Measurements from ENCODE around the gene SPRY4. TPM values are rescaled to one million over a fixed set of nuclear protein-coding genes. Genes with fewer than 3 reads are reported as not detected.
"Not testable (repeated sequence)": the region's sequence is repeated elsewhere in the genome, so short reads cannot be mapped to it uniquely, and the experiment has no call there.

Gene SPRY4
- total RNA-seq, 6 donors from 2014 or later = 30.4 to 81.2 (median 43.3) TPM

DNA sequence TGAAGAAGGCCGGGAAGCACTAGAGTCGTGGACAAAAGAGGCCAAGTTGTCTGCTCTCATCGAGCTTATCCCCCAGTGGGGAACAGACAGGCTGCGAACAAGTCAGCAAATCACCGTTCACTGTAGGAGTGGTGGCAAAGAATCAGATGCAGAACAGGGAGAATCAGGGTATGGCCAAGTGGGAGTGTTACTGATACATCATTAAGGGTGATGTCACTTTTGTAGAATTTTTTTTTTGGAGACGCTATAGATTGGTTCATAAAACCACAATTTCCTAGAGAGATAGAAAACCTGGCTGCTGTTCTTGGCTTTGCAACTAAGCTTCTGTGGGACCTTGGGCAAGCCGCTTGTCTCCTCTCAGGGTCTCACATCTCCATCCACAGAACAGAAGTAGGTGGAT, 21.3 kb downstream of the SPRY4 start:
- no peak for DNase-seq
- no peaks in the 10 kb centered on the region for H3K4me1 ChIP-seq
- no peak for ATAC-seq (ENCODE audit: low FRiP score in 2 of 2)
- H3K27me3 ChIP-seq = no peaks in the 10 kb centered on the region
- TF ChIP-seq POLR2AphosphoS5 (IDR thresholded peaks at IDR 0.05) (no peak), POLR2A (IDR thresholded peaks at IDR 0.05) (no peak), EP300 (IDR thresholded peaks at IDR 0.05) (no peak)
- TF ChIP-seq, protein P1, sequence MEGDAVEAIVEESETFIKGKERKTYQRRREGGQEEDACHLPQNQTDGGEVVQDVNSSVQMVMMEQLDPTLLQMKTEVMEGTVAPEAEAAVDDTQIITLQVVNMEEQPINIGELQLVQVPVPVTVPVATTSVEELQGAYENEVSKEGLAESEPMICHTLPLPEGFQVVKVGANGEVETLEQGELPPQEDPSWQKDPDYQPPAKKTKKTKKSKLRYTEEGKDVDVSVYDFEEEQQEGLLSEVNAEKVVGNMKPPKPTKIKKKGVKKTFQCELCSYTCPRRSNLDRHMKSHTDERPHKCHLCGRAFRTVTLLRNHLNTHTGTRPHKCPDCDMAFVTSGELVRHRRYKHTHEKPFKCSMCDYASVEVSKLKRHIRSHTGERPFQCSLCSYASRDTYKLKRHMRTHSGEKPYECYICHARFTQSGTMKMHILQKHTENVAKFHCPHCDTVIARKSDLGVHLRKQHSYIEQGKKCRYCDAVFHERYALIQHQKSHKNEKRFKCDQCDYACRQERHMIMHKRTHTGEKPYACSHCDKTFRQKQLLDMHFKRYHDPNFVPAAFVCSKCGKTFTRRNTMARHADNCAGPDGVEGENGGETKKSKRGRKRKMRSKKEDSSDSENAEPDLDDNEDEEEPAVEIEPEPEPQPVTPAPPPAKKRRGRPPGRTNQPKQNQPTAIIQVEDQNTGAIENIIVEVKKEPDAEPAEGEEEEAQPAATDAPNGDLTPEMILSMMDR (IDR thresholded peaks at IDR 0.05) = no peak
- peaks cover 0 to 13% (median 0%) of the 10 kb centered on the region in 4 donors for H3K36me3 ChIP-seq
- WGBS, 2 donors = 77 to 82% methylated on average over 7 of the region's 7 CpGs
- H3K27ac ChIP-seq = no peak overlapping the region
- H3K4me3 ChIP-seq = no peak overlapping the region
- H3K9me3 ChIP-seq = no peaks in the 10 kb centered on the region

DNA sequence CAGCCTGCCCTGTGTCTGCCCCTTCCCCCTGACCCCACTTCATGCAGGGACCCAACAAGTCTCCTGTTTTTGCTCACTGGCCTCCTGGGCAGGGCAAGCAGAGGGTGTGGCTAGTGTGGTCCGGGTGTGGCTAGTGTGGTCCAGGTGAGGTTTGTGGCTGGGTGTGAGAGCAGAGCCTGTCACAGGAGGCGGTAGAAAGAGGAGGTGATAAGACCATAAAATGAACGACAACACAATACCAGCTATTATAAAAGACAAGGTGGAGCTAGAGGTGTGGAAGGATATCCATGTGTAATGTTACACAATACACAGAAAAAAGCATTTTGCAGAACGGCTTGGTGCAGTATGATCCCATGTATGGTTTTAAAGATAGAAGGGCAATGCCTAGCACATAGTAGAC, 23.3 kb downstream of the SPRY4 start:
- ATAC-seq (ENCODE audit: low FRiP score in 2 of 2) (no peak), DNase-seq (no peak)
- peaks cover 0 to 14% (median 9%) of the 10 kb centered on the region in 4 donors for H3K4me1 ChIP-seq
- no peak overlapping the region for H3K27ac ChIP-seq
- H3K9me3 ChIP-seq = no peaks in the 10 kb centered on the region
- no peak overlapping the region for H3K4me3 ChIP-seq
- TF ChIP-seq, protein P1 (IDR thresholded peaks at IDR 0.05) = no peak
- no peak for TF ChIP-seq EP300 (IDR thresholded peaks at IDR 0.05)
- TF ChIP-seq POLR2A (IDR thresholded peaks at IDR 0.05) = no peak
- TF ChIP-seq POLR2AphosphoS5 (IDR thresholded peaks at IDR 0.05) = no peak
- H3K36me3 ChIP-seq = no peaks in the 10 kb centered on the region
- 64 to 70% methylated on average over 4 of the region's 4 CpGs for WGBS, 2 donors
- H3K27me3 ChIP-seq = no peaks in the 10 kb centered on the region

DNA sequence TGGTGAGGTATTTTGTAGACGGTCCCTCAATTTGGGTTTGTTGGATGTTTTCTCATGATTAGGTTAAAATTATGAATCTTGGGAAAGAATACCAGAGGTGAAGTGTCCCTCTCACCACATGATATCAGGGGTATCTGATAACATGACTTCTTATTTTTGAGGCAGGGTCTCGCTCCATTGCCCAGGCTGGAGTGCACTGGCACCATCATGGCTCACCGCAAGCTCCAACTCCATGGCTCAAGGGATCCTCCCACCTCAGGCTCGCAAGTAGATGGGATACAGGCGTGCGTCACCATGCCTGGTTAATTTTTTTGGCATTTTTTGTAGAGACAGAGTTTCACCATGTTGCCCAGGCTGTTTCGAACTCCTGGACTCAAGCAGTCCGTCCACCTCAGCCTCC, 24.1 kb downstream of the SPRY4 start:
- no peak overlapping the region for H3K4me3 ChIP-seq
- ATAC-seq (ENCODE audit: low FRiP score in 2 of 2) (no peak), DNase-seq (no peak)
- WGBS, 2 donors = 91 to 96% methylated on average over 8 of the region's 8 CpGs
- H3K27me3 ChIP-seq = no peaks in the 10 kb centered on the region
- no peaks in the 10 kb centered on the region for H3K36me3 ChIP-seq
- TF ChIP-seq POLR2AphosphoS5 (IDR thresholded peaks at IDR 0.05) (no peak), POLR2A (IDR thresholded peaks at IDR 0.05) (no peak), EP300 (IDR thresholded peaks at IDR 0.05) (no peak)
- TF ChIP-seq, protein P1 (IDR thresholded peaks at IDR 0.05) = no peak
- H3K4me1 ChIP-seq = peaks cover 0 to 22% (median 16%) of the 10 kb centered on the region in 4 donors
- H3K9me3 ChIP-seq = no peaks in the 10 kb centered on the region
- H3K27ac ChIP-seq = no peak overlapping the region

DNA sequence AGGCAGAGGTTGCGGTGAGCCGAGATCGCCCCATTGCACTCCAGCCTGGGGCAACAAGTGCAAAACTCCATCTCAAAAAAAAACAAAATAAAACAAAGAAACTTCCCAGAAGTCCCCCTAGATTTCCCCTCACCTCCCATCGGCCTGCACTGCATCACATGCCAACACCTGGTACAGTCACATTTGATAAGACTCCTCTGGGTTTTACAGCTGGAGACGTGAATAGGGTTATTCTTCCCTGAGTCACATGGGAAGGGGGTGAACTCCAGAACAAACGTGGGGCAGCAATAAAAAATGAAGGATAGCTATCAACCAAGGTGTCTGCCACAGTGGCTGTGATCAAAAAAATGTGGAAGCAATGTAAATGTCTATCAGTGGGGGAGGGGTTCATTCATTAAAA, 26.0 kb downstream of the SPRY4 start:
- ATAC-seq (ENCODE audit: low FRiP score in 2 of 2) = no peak
- no peak overlapping the region for H3K27ac ChIP-seq
- no peak for DNase-seq

DNA sequence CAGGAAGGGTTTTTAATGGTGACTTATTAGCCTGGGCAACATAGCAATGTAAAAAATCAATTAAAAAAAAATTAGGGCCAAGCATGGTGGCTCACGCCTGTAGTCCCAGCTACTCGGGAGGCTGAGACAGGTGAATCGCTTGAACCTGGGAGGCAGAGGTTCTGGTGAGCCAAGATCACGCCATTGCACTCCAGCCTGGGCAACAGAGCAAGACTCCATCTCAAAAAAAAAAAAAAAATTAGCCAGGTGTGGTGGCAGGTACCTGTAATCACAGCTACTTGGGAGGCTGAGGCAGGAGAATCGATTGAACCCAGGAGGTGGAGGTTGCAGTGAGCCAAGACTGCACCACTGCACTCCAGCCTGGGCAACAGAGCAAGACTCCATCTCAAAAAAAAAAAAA, 27.0 kb downstream of the SPRY4 start:
- not testable (repeated sequence) for H3K9me3 ChIP-seq; H3K27me3 ChIP-seq; H3K36me3 ChIP-seq; DNase-seq; H3K4me3 ChIP-seq; ATAC-seq (ENCODE audit: low FRiP score in 2 of 2)
- Histone ChIP-seq H3K27ac (peak overlapping the region in 2 of 4 donors; percentile 21 to 65), H3K4me1 (peaks cover 0 to 33% (median 22%) of the 10 kb centered on the region in 4 donors)
- WGBS, 2 donors = 90 to 93% methylated on average over 5 of the region's 5 CpGs

More for the DNA sequence above, 26.0 kb downstream of the SPRY4 start:
- H3K27me3 ChIP-seq = no peaks in the 10 kb centered on the region
- H3K9me3 ChIP-seq = no peaks in the 10 kb centered on the region
- peaks cover 0 to 33% (median 20%) of the 10 kb centered on the region in 4 donors for H3K4me1 ChIP-seq
- H3K4me3 ChIP-seq = no peak overlapping the region
- 82 to 86% methylated on average over 6 of the region's 6 CpGs for whole genome bisulfite sequencing, 2 donors
- TF ChIP-seq POLR2AphosphoS5 (IDR thresholded peaks at IDR 0.05) = no peak
- TF ChIP-seq EP300 (IDR thresholded peaks at IDR 0.05) = no peak
- no peak for TF ChIP-seq POLR2A (IDR thresholded peaks at IDR 0.05)
- TF ChIP-seq, protein P1 (IDR thresholded peaks at IDR 0.05) = no peak
- no peaks in the 10 kb centered on the region for H3K36me3 ChIP-seq

Data from upper lobe of left lung (tissue), 6 donors.